GM13977 (cell line): ENCODE measurements around the gene CYREN.
"Not testable (repeated sequence)": the region's sequence is repeated elsewhere in the genome, so short reads cannot be mapped to it uniquely, and the experiment has no call there.

Experiments
- DNase-seq: peaks from one replicate; pipeline ENCODE4 v3.0.0; 2012; ENCODE audit warnings: low spot score
- in situ Hi-C: fragments of 300-500 bp; cut with MboI; formaldehyde crosslinking; loops from one replicate; pipeline ENCODE4 v1.12.0; 2022; ENCODE audit warnings: low sequenced_read_pairs, low pct_unique_long_range_greater_than_20kb, mixed read lengths, inconsistent platforms; ENCODE audit not compliant: unreplicated experiment
- TF ChIP-seq, protein P1 (sequence below): IDR thresholded peaks from 2 replicates; pipeline ENCODE4 v1.5.1; 2012; ENCODE audit warnings: mild to moderate bottlenecking, control low read depth; ENCODE audit not compliant: insufficient read depth; ENCODE audit errors: extremely low read depth, missing control alignments

Gene CYREN

DNA sequence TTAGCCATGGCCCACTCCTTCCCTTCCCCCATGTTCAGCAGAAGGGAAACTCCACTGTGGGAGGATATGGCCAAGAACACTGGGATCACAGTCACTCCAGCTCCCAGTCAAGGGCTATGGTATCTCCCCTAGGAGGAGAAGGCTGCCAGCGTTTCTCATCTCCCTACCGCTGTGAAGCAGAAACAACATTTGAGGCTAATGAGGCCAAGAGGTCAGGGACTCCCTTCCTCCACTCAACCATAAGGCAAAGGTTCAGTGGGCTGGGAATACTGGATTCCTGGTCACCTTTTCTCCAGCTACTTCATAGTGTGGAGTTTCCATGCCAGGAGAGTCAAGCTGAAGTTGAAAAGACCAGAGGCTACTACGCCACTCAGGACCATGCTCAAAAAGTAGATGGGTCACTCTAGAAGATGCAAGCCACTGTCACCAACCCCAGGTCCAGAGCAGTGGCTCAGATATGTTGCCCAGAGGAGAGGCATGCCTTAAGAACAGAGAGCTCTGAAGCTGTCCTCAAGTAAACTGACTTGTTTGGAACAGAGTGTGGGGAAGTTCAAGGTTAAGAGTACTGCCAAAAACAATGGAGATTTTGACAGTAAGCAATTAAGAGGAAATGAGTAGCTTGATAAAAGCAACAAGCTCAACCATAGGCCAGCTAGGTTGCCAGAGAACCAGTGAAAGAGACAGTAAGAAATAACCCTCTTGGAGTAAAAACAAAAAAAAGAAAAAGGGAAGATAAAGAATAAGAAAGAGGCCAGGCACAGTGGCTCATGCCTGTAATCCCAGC lies 26.4 kb downstream of the CYREN start:
- TF ChIP-seq, protein P1, sequence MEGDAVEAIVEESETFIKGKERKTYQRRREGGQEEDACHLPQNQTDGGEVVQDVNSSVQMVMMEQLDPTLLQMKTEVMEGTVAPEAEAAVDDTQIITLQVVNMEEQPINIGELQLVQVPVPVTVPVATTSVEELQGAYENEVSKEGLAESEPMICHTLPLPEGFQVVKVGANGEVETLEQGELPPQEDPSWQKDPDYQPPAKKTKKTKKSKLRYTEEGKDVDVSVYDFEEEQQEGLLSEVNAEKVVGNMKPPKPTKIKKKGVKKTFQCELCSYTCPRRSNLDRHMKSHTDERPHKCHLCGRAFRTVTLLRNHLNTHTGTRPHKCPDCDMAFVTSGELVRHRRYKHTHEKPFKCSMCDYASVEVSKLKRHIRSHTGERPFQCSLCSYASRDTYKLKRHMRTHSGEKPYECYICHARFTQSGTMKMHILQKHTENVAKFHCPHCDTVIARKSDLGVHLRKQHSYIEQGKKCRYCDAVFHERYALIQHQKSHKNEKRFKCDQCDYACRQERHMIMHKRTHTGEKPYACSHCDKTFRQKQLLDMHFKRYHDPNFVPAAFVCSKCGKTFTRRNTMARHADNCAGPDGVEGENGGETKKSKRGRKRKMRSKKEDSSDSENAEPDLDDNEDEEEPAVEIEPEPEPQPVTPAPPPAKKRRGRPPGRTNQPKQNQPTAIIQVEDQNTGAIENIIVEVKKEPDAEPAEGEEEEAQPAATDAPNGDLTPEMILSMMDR, result no peak
- DNase-seq, result no peak
- in situ Hi-C loops, result no loop called here

DNA sequence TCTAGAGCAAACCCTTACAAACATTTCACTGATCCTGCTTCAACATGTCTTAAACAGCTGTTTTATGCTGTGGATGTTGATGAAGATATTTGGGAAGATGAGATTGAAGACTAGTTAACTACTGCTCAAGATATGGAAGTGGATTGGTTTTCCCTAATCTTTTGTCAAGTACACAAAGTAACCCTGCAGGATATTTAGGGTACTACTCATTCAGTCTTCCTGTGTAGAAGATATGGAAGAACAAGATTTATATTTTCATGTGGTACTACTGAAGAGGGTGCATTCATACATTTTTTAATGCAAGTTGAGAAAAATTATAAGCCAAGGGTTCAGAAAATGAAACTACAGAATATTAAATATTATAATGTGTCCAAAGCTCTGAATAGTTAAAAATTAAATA lies 40.9 kb downstream of the CYREN start:
- no peak for DNase-seq
- TF ChIP-seq, protein P1, result no peak

DNA sequence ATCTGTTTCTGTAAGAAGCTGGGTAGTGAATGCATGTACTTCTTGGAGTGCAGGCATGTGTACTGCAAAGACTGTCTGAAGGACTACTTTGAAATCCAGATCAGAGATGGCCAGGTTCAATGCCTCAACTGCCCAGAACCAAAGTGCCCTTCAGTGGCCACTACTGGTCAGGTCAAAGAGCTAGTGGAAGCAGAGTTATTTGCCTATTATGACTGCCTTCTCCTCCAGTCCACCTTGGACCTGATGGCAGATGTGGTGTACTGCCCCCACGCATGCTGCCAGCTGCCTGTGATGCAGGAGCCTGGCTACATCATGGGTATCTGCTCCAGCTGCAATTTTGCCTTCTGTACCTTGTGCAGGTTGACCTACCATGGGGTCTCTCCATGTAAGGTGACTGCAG lies 41.6 kb downstream of the CYREN start:
- TF ChIP-seq, protein P1, result no peak
- in situ Hi-C loops, result no loop called here
- DNase-seq, result no peak

More for the DNA sequence above, 40.9 kb downstream of the CYREN start:
- in situ Hi-C loops, result no loop called here

DNA sequence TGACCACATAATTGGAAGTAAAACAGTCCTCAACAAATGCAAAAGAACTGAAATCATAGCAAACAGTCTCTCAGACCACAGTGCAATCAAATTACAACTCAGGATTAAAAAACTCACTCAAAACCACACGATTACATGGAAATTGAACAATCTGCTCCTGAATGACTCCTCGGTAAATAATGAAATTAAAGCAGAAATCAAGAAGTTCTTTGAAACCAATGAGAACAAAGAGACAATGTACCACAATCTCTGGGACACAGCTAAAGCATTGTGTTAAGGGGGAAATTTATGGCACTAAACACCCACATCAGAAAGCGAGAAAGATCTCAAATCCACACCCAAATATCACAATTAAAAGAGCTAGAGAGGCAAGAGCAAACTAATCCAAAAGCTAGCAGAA lies 45.9 kb downstream of the CYREN start:
- in situ Hi-C loops, DNase-seq: not testable (repeated sequence)

DNA sequence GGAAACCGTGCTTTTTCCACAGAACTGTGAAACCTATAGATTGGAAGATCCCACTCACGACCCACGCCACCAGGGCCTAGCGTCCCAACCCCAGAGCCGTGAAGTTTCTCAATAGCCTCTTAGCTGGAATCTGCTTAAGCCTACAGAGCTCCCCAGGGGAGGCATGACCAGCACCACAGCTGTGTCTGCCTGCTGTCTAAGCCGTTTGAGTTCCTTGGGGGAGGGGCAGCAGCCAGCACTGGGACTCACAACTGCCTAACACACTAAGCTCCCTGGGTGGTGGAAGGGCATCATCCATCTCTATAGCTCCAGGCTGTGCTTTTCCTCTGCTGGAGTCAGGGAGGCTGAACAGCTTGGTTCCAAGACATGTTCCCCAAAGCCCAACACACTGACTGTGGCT lies 48.6 kb downstream of the CYREN start:
- DNase-seq, result no peak
- in situ Hi-C loops, result no loop called here
- TF ChIP-seq, protein P1, result no peak

DNA sequence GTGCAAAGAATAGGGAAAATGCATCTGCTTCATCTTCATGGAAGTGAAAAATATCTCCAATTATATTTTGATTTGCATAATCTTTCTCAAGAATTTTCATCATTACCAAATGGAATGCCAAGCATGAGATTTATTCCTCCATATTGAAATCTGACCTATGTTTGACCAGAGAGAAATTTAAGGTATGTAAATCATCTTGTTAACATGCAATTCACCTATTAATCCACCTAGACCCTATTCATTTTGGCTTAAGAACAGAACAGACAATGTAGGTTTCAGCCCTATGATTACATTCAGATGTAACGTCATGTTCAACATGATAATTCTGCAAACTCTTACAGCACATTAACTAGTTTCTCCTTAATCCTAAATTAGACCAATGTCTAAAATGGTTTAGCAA lies 53.4 kb downstream of the CYREN start:
- TF ChIP-seq, protein P1, result no peak
- in situ Hi-C loops, result no loop called here
- no peak for DNase-seq
